Stimulated activated CD4-positive, alpha-beta T cell treated with anti-CD3 and anti-CD28 coated beads, Interleukin-15, amount 100 ng/mL, for 24 hours (primary cell): ENCODE measurements around the gene ABCC4.
"Not testable (repeated sequence)": the region's sequence is repeated elsewhere in the genome, so short reads cannot be mapped to it uniquely, and the experiment has no call there.

Experiments
- DNase-seq: peaks from one replicate; pipeline ENCODE4 v3.0.0-alpha.2; 2020

Gene ABCC4

GRCh38 chr13:95224064-95224463 lies 77.2 kb downstream of the ABCC4 start:
- DNase-seq: no peak

GRCh38 chr13:95222733-95223018 lies 78.6 kb downstream of the ABCC4 start:
- no peak for DNase-seq

GRCh38 chr13:95221971-95222732 lies 79.1 kb downstream of the ABCC4 start:
- no peak for DNase-seq

GRCh38 chr13:95220611-95221010 lies 80.6 kb downstream of the ABCC4 start:
- no peak for DNase-seq

- DNase-seq: no peak
Measured at GRCh38 chr13:95217920-95218830, 83.1 kb downstream of the ABCC4 start.

GRCh38 chr13:95216182-95216581 lies 85.1 kb downstream of the ABCC4 start:
- no peak for DNase-seq

- DNase-seq: no peak
Measured at GRCh38 chr13:95212983-95213850, 88.0 kb downstream of the ABCC4 start.

GRCh38 chr13:95209109-95209508 lies 92.1 kb downstream of the ABCC4 start:
- no peak for DNase-seq

- DNase-seq: no peak
Measured at GRCh38 chr13:95207769-95208366, 93.4 kb downstream of the ABCC4 start.

GRCh38 chr13:95206116-95206515 lies 95.1 kb downstream of the ABCC4 start:
- no peak for DNase-seq

GRCh38 chr13:95204231-95204765 lies 97.0 kb downstream of the ABCC4 start:
- DNase-seq: no peak

- no peak for DNase-seq
Measured at GRCh38 chr13:95201814-95202651, 99.2 kb downstream of the ABCC4 start.

GRCh38 chr13:95200386-95200957 lies 100.8 kb downstream of the ABCC4 start:
- not testable (repeated sequence) for DNase-seq

GRCh38 chr13:95199896-95200295 lies 101.4 kb downstream of the ABCC4 start:
- DNase-seq: no peak

- DNase-seq: not testable (repeated sequence)
Measured at GRCh38 chr13:95198606-95199005, 102.6 kb downstream of the ABCC4 start.

GRCh38 chr13:95197548-95197947 lies 103.7 kb downstream of the ABCC4 start:
- DNase-seq: no peak

GRCh38 chr13:95195146-95195545 lies 106.1 kb downstream of the ABCC4 start:
- DNase-seq: no peak

GRCh38 chr13:95193509-95194230 lies 107.6 kb downstream of the ABCC4 start:
- DNase-seq: no peak

GRCh38 chr13:95192998-95193397 lies 108.3 kb downstream of the ABCC4 start:
- no peak for DNase-seq

GRCh38 chr13:95192564-95192945 lies 108.7 kb downstream of the ABCC4 start:
- not testable (repeated sequence) for DNase-seq
